Measurements from ENCODE around the gene PPP6C. TPM values are rescaled to one million over a fixed set of nuclear protein-coding genes. Genes with fewer than 3 reads are reported as not detected.

The PPP6C gene
- total RNA-seq, 1 experiment from 2014 or later: 53.3 TPM

DNA sequence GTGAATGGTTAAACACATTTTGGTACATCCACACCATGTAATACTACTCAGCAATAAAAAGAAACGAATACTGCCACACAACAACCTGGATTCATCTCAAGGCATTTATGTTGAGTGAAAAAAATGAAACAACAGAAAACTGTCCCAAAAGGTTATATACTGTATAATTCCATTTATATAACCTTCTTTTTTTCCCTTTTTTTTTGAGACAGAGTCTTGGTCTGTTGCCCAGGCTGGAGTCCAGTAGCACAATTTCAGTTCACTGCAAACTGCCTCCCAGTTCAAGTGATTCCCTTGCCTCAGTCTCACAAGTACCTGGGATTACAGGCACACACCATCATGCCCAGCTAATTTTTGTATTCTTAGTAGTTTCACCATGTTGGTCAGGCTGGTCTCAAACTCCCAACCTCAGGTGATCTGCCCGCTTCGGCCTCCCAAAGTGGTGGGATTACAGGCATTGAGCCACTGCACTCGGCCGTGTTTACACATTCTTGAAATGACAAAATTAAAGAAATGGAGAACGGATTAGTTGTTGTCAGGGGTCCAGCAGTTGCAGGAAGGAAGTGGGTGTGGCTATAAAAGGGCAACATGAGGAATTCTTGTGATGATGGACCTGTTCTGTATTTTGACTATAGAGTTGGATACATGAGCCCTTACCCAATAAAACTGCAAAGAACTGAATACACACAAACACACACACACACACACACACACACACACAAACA, 17.4 kb downstream of the PPP6C start:
- H4K91ac ChIP-seq (ENCODE audit: insufficient read length, low read depth, low read length): no peak overlapping the region
- H4K5ac ChIP-seq (ENCODE audit: insufficient read length, low read depth, low read length): no peak overlapping the region
- no peak overlapping the region for H2BK120ac ChIP-seq (ENCODE audit: low read depth, low read length, poor library complexity, severe bottlenecking)
- no peak overlapping the region for H3K18ac ChIP-seq (ENCODE audit: insufficient read length, low read depth, low read length)
- H3K27ac ChIP-seq (ENCODE audit: insufficient read length, low read depth, low read length): no peak overlapping the region
- H2AFZ ChIP-seq (ENCODE audit: low read length): no peak overlapping the region
- no peak for DNase-seq
- H3K14ac ChIP-seq (ENCODE audit: insufficient read depth, low read length): no peak overlapping the region
- peaks cover 18% of the 10 kb centered on the region for H3K79me1 ChIP-seq (ENCODE audit: insufficient read depth, low read depth, low read length, poor library complexity, severe bottlenecking)
- peak overlapping the region in 2 of 3 experiments; percentile 49 to 81; a peak in 3 of 7 replicates for H3K27ac Mint-ChIP-seq
- no peaks in the 10 kb centered on the region; the same call in 1 of the 2 replicates for H3K4me1 ChIP-seq (ENCODE audit: insufficient read depth, low read length)
- no peaks in the 10 kb centered on the region for H4K20me1 ChIP-seq (ENCODE audit: control insufficient read depth, insufficient read depth, insufficient read length)
- H2BK12ac ChIP-seq (ENCODE audit: insufficient read length, low read depth, low read length): no peak overlapping the region
- H3K4me2 ChIP-seq (ENCODE audit: insufficient read depth, insufficient read length, low read length): no peak overlapping the region
- no peak overlapping the region for H4K8ac ChIP-seq (replicated peaks; ENCODE audit: insufficient read length, low read depth, low read length)
- TF ChIP-seq, protein P1, sequence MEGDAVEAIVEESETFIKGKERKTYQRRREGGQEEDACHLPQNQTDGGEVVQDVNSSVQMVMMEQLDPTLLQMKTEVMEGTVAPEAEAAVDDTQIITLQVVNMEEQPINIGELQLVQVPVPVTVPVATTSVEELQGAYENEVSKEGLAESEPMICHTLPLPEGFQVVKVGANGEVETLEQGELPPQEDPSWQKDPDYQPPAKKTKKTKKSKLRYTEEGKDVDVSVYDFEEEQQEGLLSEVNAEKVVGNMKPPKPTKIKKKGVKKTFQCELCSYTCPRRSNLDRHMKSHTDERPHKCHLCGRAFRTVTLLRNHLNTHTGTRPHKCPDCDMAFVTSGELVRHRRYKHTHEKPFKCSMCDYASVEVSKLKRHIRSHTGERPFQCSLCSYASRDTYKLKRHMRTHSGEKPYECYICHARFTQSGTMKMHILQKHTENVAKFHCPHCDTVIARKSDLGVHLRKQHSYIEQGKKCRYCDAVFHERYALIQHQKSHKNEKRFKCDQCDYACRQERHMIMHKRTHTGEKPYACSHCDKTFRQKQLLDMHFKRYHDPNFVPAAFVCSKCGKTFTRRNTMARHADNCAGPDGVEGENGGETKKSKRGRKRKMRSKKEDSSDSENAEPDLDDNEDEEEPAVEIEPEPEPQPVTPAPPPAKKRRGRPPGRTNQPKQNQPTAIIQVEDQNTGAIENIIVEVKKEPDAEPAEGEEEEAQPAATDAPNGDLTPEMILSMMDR (conservative IDR thresholded peaks at IDR 0.05): no peak
- H3K27me3 ChIP-seq (ENCODE audit: insufficient read depth, low read length): no peaks in the 10 kb centered on the region
- no peak overlapping the region for H2BK20ac ChIP-seq (ENCODE audit: low read depth, low read length, poor library complexity, severe bottlenecking)
- WGBS (ENCODE audit: extremely low coverage, insufficient read length, low lambda C conversion rate): no CpG with 5 or more reads among the region's 6 CpGs
- H3K4me3 Mint-ChIP-seq: no peak overlapping the region
- no peaks in the 10 kb centered on the region for H3K9me3 Mint-ChIP-seq
- no peak overlapping the region for H3K4ac ChIP-seq (ENCODE audit: low read depth, low read length)
- H3K23ac ChIP-seq (ENCODE audit: insufficient read length, low read depth, low read length): no peak overlapping the region
- peaks cover 4% of the 10 kb centered on the region; the same call in 1 of the 2 replicates for H3K79me2 ChIP-seq (ENCODE audit: insufficient read depth, low read length)
- H2BK5ac ChIP-seq (ENCODE audit: insufficient read length, low read length): no peak overlapping the region
- H3K23me2 ChIP-seq (ENCODE audit: insufficient read length, low read depth, low read length, poor library complexity, severe bottlenecking): no peaks in the 10 kb centered on the region
- H3K9me3 ChIP-seq (ENCODE audit: control insufficient read depth, low read depth, low read length): no peaks in the 10 kb centered on the region
- no peak overlapping the region for H3K9ac ChIP-seq (ENCODE audit: extremely low read depth, insufficient read length, low read length)
- no peaks in the 10 kb centered on the region for H3K27me3 Mint-ChIP-seq (ENCODE audit: low read depth)
- H2AK5ac ChIP-seq (ENCODE audit: insufficient read length, low read length): no peak overlapping the region
- no peak overlapping the region for H2BK15ac ChIP-seq (ENCODE audit: low read depth, low read length)
- peaks cover under 1 to 3% of the 10 kb centered on the region in 2 experiments; a peak in 3 of 4 replicates for H3K4me1 Mint-ChIP-seq
- no peak overlapping the region for H3K56ac ChIP-seq (ENCODE audit: insufficient read length, low read depth, low read length)
- peaks cover 10 to 22% (median 18%) of the 10 kb centered on the region in 3 experiments; a peak in 6 of 7 replicates for H3K36me3 Mint-ChIP-seq (ENCODE audit: insufficient read depth in 1 of 3, low read depth in 3 of 3)
- no peak overlapping the region for H3T11ph ChIP-seq (ENCODE audit: low read length)

All from H9 (cell line).